Astrocyte (in vitro differentiated cells and primary cell): ENCODE data around the gene GHRL.

Experiments
- EZH2 ChIP-seq: IDR thresholded peaks from 2 replicates; pipeline ENCODE4 v1.6.1; 2012; ENCODE audit warnings: mild to moderate bottlenecking, low read length, inconsistent platforms; ENCODE audit not compliant: insufficient read depth
- TF ChIP-seq, protein P1 (sequence below): IDR thresholded peaks from 2 replicates; pipeline ENCODE4 v1.5.1; 2011; ENCODE audit warnings: low read depth, mild to moderate bottlenecking, inconsistent platforms, low read length, moderate library complexity; ENCODE audit not compliant: insufficient read depth

DNA sequence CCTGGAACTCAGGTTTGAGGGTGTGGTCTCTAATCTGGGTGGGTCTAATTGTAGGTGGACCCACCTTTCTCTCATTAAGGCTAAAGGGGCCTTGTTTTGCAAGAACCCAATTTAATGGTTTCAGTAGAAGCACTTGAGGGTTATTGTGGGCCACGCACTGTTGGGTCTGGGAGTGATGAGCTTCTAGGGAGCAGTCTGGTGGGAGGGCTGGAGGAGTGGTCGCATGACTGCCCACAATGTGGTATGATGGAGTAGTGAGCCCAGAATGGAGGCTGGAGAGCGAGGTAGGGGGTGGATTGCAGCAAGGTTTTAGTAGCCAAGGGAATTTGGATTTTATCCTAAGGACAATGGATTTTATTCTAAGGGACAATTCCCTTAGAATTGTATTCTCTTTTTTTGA, 41.7 kb downstream of the GHRL start:
- TF ChIP-seq, protein P1, sequence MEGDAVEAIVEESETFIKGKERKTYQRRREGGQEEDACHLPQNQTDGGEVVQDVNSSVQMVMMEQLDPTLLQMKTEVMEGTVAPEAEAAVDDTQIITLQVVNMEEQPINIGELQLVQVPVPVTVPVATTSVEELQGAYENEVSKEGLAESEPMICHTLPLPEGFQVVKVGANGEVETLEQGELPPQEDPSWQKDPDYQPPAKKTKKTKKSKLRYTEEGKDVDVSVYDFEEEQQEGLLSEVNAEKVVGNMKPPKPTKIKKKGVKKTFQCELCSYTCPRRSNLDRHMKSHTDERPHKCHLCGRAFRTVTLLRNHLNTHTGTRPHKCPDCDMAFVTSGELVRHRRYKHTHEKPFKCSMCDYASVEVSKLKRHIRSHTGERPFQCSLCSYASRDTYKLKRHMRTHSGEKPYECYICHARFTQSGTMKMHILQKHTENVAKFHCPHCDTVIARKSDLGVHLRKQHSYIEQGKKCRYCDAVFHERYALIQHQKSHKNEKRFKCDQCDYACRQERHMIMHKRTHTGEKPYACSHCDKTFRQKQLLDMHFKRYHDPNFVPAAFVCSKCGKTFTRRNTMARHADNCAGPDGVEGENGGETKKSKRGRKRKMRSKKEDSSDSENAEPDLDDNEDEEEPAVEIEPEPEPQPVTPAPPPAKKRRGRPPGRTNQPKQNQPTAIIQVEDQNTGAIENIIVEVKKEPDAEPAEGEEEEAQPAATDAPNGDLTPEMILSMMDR, result no peak
- TF ChIP-seq EZH2, result no peak
